ENCODE results near the gene CUL9.

GRCh38 chr6:43219814-43220213 is 37.8 kb downstream of the CUL9 start:
- TF ChIP-seq, protein P1, sequence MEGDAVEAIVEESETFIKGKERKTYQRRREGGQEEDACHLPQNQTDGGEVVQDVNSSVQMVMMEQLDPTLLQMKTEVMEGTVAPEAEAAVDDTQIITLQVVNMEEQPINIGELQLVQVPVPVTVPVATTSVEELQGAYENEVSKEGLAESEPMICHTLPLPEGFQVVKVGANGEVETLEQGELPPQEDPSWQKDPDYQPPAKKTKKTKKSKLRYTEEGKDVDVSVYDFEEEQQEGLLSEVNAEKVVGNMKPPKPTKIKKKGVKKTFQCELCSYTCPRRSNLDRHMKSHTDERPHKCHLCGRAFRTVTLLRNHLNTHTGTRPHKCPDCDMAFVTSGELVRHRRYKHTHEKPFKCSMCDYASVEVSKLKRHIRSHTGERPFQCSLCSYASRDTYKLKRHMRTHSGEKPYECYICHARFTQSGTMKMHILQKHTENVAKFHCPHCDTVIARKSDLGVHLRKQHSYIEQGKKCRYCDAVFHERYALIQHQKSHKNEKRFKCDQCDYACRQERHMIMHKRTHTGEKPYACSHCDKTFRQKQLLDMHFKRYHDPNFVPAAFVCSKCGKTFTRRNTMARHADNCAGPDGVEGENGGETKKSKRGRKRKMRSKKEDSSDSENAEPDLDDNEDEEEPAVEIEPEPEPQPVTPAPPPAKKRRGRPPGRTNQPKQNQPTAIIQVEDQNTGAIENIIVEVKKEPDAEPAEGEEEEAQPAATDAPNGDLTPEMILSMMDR (IDR thresholded peaks at IDR 0.05): no peak
- no peak for TF ChIP-seq POLR2A (IDR thresholded peaks at IDR 0.05)

Measured in esophagus squamous epithelium (tissue), 4 donors.